SU-DHL-6 (cell line): ENCODE results near the gene FOSL2.

Experiments used
- H2AFZ ChIP-seq: fragments of 200-600 bp; sonication (generic); 2 replicates; pipeline ENCODE4 v1.6.1; 2014; ENCODE audit warnings: low read depth, mild to moderate bottlenecking, moderate library complexity, mixed read lengths, antibody characterized with exemption, low read length; ENCODE audit not compliant: severe bottlenecking
- H3F3A ChIP-seq: fragments of 200-600 bp; shearing (Covaris generic); 2 replicates; pipeline ENCODE4 v1.6.0; 2016; ENCODE audit warnings: antibody characterized with exemption, mild to moderate bottlenecking; ENCODE audit not compliant: insufficient read depth
- H3K27ac ChIP-seq: fragments of 200-600 bp; sonication (generic); 2 replicates; pipeline ENCODE4 v1.5.1; 2016; ENCODE audit warnings: low read depth, mild to moderate bottlenecking, low read length, moderate library complexity, mixed read lengths
- H3K27me3 ChIP-seq: fragments of 200-600 bp; sonication (generic), shearing (Covaris generic); 2 replicates; pipeline ENCODE4 v1.6.0; 2014; ENCODE audit warnings: mild to moderate bottlenecking, low read length
- H3K36me3 ChIP-seq: fragments of 200-600 bp; sonication (generic); 2 replicates; pipeline ENCODE4 v1.6.1; 2014; ENCODE audit warnings: mild to moderate bottlenecking, low read length, mixed read lengths
- H3K4me2 ChIP-seq: fragments of 300-600, 200-600 bp; shearing (Covaris generic), sonication (generic); 2 replicates; pipeline ENCODE4 v1.6.0; 2014; ENCODE audit warnings: low read length, low read depth, mild to moderate bottlenecking; ENCODE audit not compliant: poor library complexity, severe bottlenecking
- H3K4me3 ChIP-seq: fragments of 200-600 bp; sonication (generic); 2 replicates; pipeline ENCODE4 v1.5.1; 2014; ENCODE audit warnings: antibody characterized with exemption, low read length, mild to moderate bottlenecking, mixed read lengths; ENCODE audit not compliant: insufficient read depth, poor library complexity, severe bottlenecking
- H3K79me2 ChIP-seq: fragments of 200-600 bp; sonication (generic); 2 replicates; pipeline ENCODE4 v1.6.1; 2014; ENCODE audit warnings: mild to moderate bottlenecking, low read length, moderate library complexity; ENCODE audit not compliant: insufficient read depth
- H3K9ac ChIP-seq: fragments of 200-600 bp; sonication (generic); 2 replicates; pipeline ENCODE4 v1.7.0; 2014; ENCODE audit warnings: mild to moderate bottlenecking, low read length
- H3K9me2 ChIP-seq: fragments of 200-600 bp; sonication (generic); replicated peaks from 2 replicates; pipeline ENCODE4 v1.6.1; 2014; ENCODE audit warnings: low read length; ENCODE audit not compliant: insufficient read depth
- H3K9me3 ChIP-seq: fragments of 200-600 bp; sonication (generic); 2 replicates; pipeline ENCODE4 v1.6.1; 2014; ENCODE audit warnings: low read length, mixed read lengths; ENCODE audit not compliant: insufficient read depth
- H4K20me1 ChIP-seq: fragments of 200-600 bp; sonication (generic); 2 replicates; pipeline ENCODE4 v1.6.1; 2014; ENCODE audit warnings: low read depth, mild to moderate bottlenecking, antibody characterized with exemption, low read length, moderate library complexity, mixed read lengths
- CTCF ChIP-seq: fragments of 200-600 bp; sonication (generic); IDR thresholded peaks from one replicate; pipeline ENCODE4 v1.5.1; 2017; ENCODE audit warnings: antibody characterized with exemption, mild to moderate bottlenecking, low read length, moderate library complexity; ENCODE audit not compliant: insufficient read depth, poor library complexity, severe bottlenecking
- EZH2phosphoT487 ChIP-seq: fragments of 200-600 bp; sonication (generic), shearing (Covaris generic); conservative IDR thresholded peaks from 2 replicates; pipeline ENCODE4 v1.6.1; 2018; ENCODE audit warnings: mild to moderate bottlenecking, antibody characterized with exemption, low read length, moderate library complexity, mixed read lengths

The FOSL2 gene

GRCh38 chr2:28465148-28465885, 72.7 kb downstream of the FOSL2 start:
- Histone ChIP-seq H2AFZ (no peak overlapping the region), H3K9me2 (no peaks in the 10 kb centered on the region), H3K36me3 (no peaks in the 10 kb centered on the region), H3K4me3 (no peak overlapping the region), H4K20me1 (no peaks in the 10 kb centered on the region), H3K9me3 (no peaks in the 10 kb centered on the region), H3K27me3 (no peaks in the 10 kb centered on the region), H3K9ac (no peak overlapping the region), H3K27ac (no peak overlapping the region), H3K79me2 (no peaks in the 10 kb centered on the region), H3F3A (no peaks in the 10 kb centered on the region), H3K4me2 (no peak overlapping the region)
- TF ChIP-seq EZH2phosphoT487, result no peak
- TF ChIP-seq CTCF, result no peak
